Activated CD4-positive, alpha-beta memory T cell treated with anti-CD3 and anti-CD28 coated beads, Interleukin-2, amount 10 ng/mL, durations not matched to agents 7 days and 5 days (primary cell): ENCODE measurements around the gene OR1N1. TPM values are rescaled to one million over a fixed set of nuclear protein-coding genes. Genes with fewer than 3 reads are reported as not detected.

ENCODE experiments used
- CTCF ChIA-PET: fragments of 350-600 bp; sonication (Branson Sonifier 250); formaldehyde crosslinking; loops from one replicate; lab custom pipeline; 2021; ENCODE audit warnings: antibody characterized with exemption, inconsistent platforms; lab: Charles Lee
- POLR2A ChIA-PET: fragments of 350-600 bp; sonication (Branson Sonifier 250); formaldehyde crosslinking; loops from one replicate; lab custom pipeline; 2021; ENCODE audit warnings: antibody characterized with exemption; lab: Charles Lee
- DNase-seq: peaks from one replicate; pipeline ENCODE4 v3.0.0-alpha.2; 2020
- H3K27ac Mint-ChIP-seq: one replicate; pipeline ENCODE4 v1.8.0; 2021; ENCODE audit warnings: mild to moderate bottlenecking, mixed read lengths
- H3K27me3 Mint-ChIP-seq: one replicate; pipeline ENCODE4 v1.8.0; 2021; ENCODE audit warnings: mixed read lengths
- H3K36me3 Mint-ChIP-seq: one replicate; pipeline ENCODE4 v1.8.0; 2021; ENCODE audit warnings: low read depth, mixed read lengths
- H3K4me1 Mint-ChIP-seq: one replicate; pipeline ENCODE4 v1.8.0; 2021; ENCODE audit warnings: mixed read lengths
- H3K4me3 Mint-ChIP-seq: one replicate; pipeline ENCODE4 v1.8.0; 2021; ENCODE audit warnings: mild to moderate bottlenecking, mixed read lengths
- H3K9me3 Mint-ChIP-seq: one replicate; pipeline ENCODE4 v1.8.0; 2021; ENCODE audit warnings: mixed read lengths
- total RNA-seq, 2 experiments: library from RNA; stranded (reverse); gene quantifications; one replicate each; pipeline ENCODE4 v1.2.3, GENCODE V29; 2021

OR1N1 gene
- total RNA-seq, 2 experiments from 2014 or later = not detected

GRCh38 chr9:122518841-122519240 lies 8.3 kb downstream of the OR1N1 start, which contains the start of gene OR1J4:
Gene OR1J4, plus strand, starts transcription at chr9:122519141. Its CDS starts 0 bp downstream, at chr9:122519141.
- H3K27ac Mint-ChIP-seq = no peak within 1 kb of the TSS
- POLR2A ChIA-PET = no interaction called here
- no peaks in the 10 kb centered on the region for H3K9me3 Mint-ChIP-seq
- no peaks in the 10 kb centered on the region for H3K36me3 Mint-ChIP-seq
- H3K4me1 Mint-ChIP-seq = no peaks in the 10 kb centered on the region
- peaks cover 10% of the 10 kb centered on the region for H3K27me3 Mint-ChIP-seq
- no peak for DNase-seq
- CTCF ChIA-PET = no interaction called here
- H3K4me3 Mint-ChIP-seq = no peak within 1 kb of the TSS

- Mint-ChIP-seq H3K9me3 (no peaks in the 10 kb centered on the region), H3K4me1 (no peaks in the 10 kb centered on the region), H3K36me3 (no peaks in the 10 kb centered on the region), H3K4me3 (no peak overlapping the region), H3K27me3 (peaks cover 10% of the 10 kb centered on the region), H3K27ac (no peak overlapping the region)
- ChIA-PET CTCF (no interaction called here), POLR2A (no interaction called here)
- no peak for DNase-seq
Measured at GRCh38 chr9:122518226-122518625, 8.9 kb downstream of the OR1N1 start.

DNA sequence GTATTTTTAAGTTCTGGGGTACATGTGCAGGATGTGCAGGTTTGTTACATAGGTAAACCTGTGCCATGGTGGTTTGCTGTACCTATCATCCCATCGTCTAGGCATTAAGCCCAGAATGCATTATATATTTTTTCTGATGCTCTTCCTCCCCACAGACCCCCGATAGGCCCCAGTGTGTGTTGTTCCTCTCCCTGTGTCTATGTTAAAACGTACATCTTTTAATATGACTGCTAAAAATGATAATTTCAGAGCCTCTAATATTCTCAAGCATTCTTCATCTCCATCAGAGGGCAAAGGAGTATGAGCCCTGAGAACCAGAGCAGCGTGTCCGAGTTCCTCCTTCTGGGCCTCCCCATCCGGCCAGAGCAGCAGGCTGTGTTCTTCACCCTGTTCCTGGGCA lies 16.6 kb downstream of the OR1N1 start, which contains the start of gene OR1J2:
Gene OR1J2, plus strand, starts transcription at position 301 of the 400 bp plus-strand sequence. Its CDS starts 0 bp downstream, at position 301.
- H3K36me3 Mint-ChIP-seq = no peaks in the 10 kb centered on the region
- H3K4me3 Mint-ChIP-seq = no peak within 1 kb of the TSS
- H3K27ac Mint-ChIP-seq = no peak within 1 kb of the TSS
- H3K4me1 Mint-ChIP-seq = no peaks in the 10 kb centered on the region
- peaks cover 34% of the 10 kb centered on the region for H3K27me3 Mint-ChIP-seq
- ChIA-PET CTCF (no interaction called here), POLR2A (no interaction called here)
- no peak for DNase-seq
- H3K9me3 Mint-ChIP-seq = no peaks in the 10 kb centered on the region

DNA sequence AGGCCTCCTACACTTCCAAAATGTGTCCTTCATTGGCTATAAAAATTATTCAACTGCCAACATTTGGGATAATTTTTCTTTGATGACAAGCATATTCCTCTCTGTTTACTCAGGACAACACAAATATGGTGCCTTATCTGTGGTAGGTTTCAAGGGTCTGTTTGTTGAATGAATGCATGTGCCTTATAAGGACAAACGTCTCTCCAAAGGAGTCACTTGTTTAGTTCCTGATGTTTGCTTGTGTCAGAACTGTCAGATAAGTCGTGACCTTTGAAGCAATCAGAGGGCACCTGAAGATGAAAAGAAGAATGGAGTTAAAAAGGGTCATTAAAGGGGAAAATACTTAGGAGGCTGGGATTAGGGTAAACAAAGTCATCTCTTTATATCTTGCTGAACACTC lies 20.1 kb downstream of the OR1N1 start:
- no peaks in the 10 kb centered on the region for H3K4me1 Mint-ChIP-seq
- H3K9me3 Mint-ChIP-seq = no peaks in the 10 kb centered on the region
- peaks cover 33% of the 10 kb centered on the region for H3K27me3 Mint-ChIP-seq
- no peak overlapping the region for H3K27ac Mint-ChIP-seq
- no peaks in the 10 kb centered on the region for H3K36me3 Mint-ChIP-seq
- no peak overlapping the region for H3K4me3 Mint-ChIP-seq
- ChIA-PET POLR2A (no interaction called here), CTCF (no interaction called here)
- no peak for DNase-seq

DNA sequence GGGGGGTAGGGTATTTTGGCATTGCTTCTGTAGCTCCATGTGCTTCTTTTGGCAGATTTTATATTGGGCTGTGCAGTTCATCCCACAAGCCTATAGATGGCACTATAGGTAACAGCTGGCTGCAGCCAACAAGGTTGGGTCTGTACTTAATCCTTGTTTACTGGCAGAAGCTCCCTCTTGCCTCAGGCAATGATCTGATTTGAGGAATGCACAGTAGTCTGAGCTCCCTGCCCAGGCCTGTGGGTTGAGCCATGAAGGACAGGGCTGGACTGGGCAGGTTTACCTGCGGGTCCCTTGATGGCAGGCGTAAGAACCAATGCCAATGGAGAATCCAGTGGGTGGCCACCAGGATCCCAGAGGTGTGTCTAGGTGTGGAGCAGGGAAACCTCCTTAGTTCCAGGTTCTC lies 28.2 kb downstream of the OR1N1 start:
- ChIA-PET CTCF (interaction anchor here (0.6 to 1.5 kb wide), 16 partner anchors 9 to 492 kb away, joined by 3 to 13 read pairs (median 4); no protein-coding TSS in a partner anchor), POLR2A (interaction anchor here (1.1 kb wide), 1 partner anchor 291 kb away, joined by 3 read pairs; no protein-coding TSS in a partner anchor)
- no peaks in the 10 kb centered on the region for H3K9me3 Mint-ChIP-seq
- no peaks in the 10 kb centered on the region for H3K36me3 Mint-ChIP-seq
- H3K27ac Mint-ChIP-seq = no peak overlapping the region
- peaks cover 28% of the 10 kb centered on the region for H3K27me3 Mint-ChIP-seq
- peak; percentile 26 for DNase-seq
- no peaks in the 10 kb centered on the region for H3K4me1 Mint-ChIP-seq
- H3K4me3 Mint-ChIP-seq = no peak overlapping the region

- H3K27ac Mint-ChIP-seq = no peak overlapping the region
- ChIA-PET CTCF (interaction anchor here (1.4 kb wide), 1 partner anchor 21 kb away, joined by 5 read pairs; no protein-coding TSS in a partner anchor), POLR2A (no interaction called here)
- no peak for DNase-seq
- H3K27me3 Mint-ChIP-seq = peaks cover 32% of the 10 kb centered on the region
- H3K4me1 Mint-ChIP-seq = no peaks in the 10 kb centered on the region
- H3K9me3 Mint-ChIP-seq = no peaks in the 10 kb centered on the region
- H3K4me3 Mint-ChIP-seq = no peak overlapping the region
- no peaks in the 10 kb centered on the region for H3K36me3 Mint-ChIP-seq
Measured at GRCh38 chr9:122479062-122479461, 48.0 kb downstream of the OR1N1 start.

DNA sequence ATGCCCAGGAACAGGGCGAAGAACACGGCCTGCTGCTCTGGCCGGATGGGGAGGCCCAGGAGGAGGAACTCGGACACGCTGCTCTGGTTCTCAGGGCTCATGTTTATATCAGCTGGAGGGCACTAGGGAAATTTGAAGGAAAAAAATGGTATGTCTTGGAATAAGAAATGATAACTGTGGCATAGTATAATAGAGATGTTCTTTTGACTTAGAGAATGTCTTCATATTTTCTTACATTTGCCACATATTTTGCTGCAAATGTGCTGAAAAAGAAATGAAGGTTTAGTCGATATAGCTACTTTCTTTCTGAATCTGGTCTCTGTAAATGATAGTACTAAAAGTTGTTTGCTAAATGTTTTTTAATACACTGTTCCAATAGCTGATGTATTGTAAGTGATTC lies 49.3 kb downstream of the OR1N1 start, which contains the start of gene OR1J1:
Gene OR1J1, minus strand, starts transcription at position 101 of the 400 bp plus-strand sequence. Its CDS starts 0 bp downstream, at position 101.
- Mint-ChIP-seq H3K4me3 (no peak within 1 kb of the TSS), H3K27me3 (peaks cover 40% of the 10 kb centered on the region), H3K36me3 (no peaks in the 10 kb centered on the region), H3K9me3 (no peaks in the 10 kb centered on the region), H3K4me1 (no peaks in the 10 kb centered on the region), H3K27ac (no peak within 1 kb of the TSS)
- POLR2A ChIA-PET = no interaction called here
- CTCF ChIA-PET = no interaction called here
- DNase-seq = no peak

GRCh38 chr9:122477346-122477745 lies 49.7 kb downstream of the OR1N1 start:
- no peak for DNase-seq
- ChIA-PET POLR2A (no interaction called here), CTCF (no interaction called here)
- H3K36me3 Mint-ChIP-seq = no peaks in the 10 kb centered on the region
- H3K9me3 Mint-ChIP-seq = no peaks in the 10 kb centered on the region
- H3K27ac Mint-ChIP-seq = no peak overlapping the region
- H3K27me3 Mint-ChIP-seq = peaks cover 37% of the 10 kb centered on the region
- H3K4me3 Mint-ChIP-seq = no peak overlapping the region
- no peaks in the 10 kb centered on the region for H3K4me1 Mint-ChIP-seq

Other genes starting within 250 kb of the OR1N1 start
- gene PTGS1, start 156.3 kb downstream of the OR1N1 start, total RNA-seq = under 1 TPM; 0.08 to 0.20 TPM
- gene OR1J1, start 49.4 kb downstream of the OR1N1 start, total RNA-seq = not detected
- not detected for gene OR1J2, start 16.5 kb downstream of the OR1N1 start, total RNA-seq
- not detected for gene OR1J4, start 8.2 kb downstream of the OR1N1 start, total RNA-seq
- gene OR1N2, start 25.8 kb upstream of the OR1N1 start, total RNA-seq = not detected
- gene OR1L8, start 56.1 kb upstream of the OR1N1 start, total RNA-seq = not detected
- gene OR1Q1, start 87.4 kb upstream of the OR1N1 start, total RNA-seq = not detected
- not detected for gene OR1B1, start 130.3 kb upstream of the OR1N1 start, total RNA-seq
- not detected for gene OR1L1, start 134.4 kb upstream of the OR1N1 start, total RNA-seq
- not detected for gene OR1L3, start 147.8 kb upstream of the OR1N1 start, total RNA-seq
- not detected for gene OR1L4, start 196.7 kb upstream of the OR1N1 start, total RNA-seq
- not detected for gene OR1L6, start 215.0 kb upstream of the OR1N1 start, total RNA-seq